ENCODE data around the gene SYP.
"Not testable (repeated sequence)": the region's sequence is repeated elsewhere in the genome, so short reads cannot be mapped to it uniquely, and the experiment has no call there.

The SYP gene

DNA sequence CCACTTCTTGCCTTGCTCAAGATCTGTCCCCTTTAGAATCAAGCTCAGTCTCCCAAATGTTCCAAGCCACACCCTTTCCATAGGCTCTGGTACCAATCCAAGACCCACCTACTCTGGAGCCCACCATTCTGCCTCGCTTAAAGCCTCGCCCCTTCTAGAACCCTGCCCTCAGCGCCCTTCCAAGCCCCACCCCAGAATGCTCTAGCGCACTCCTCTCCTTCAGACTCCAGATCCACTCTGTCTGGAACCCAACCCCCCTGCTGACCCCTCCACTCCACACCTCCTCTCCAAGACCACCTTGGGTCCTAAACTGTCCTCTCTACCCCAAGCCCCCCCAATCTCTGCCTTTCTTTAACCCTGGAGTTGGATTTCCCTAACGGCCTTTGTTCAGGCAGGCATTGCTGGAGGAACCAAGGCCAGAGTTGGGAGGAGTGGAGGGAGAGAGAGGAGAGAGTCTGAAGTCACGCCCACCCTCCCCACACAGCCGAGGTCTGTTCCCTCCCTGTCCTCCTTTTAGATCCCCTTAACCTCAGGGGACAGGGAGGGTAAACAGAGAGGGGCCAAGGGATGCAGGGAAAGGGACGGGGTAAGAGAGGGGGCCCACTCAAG lies 11.4 kb downstream of the SYP start:
- no peak for FAIRE-seq

DNA sequence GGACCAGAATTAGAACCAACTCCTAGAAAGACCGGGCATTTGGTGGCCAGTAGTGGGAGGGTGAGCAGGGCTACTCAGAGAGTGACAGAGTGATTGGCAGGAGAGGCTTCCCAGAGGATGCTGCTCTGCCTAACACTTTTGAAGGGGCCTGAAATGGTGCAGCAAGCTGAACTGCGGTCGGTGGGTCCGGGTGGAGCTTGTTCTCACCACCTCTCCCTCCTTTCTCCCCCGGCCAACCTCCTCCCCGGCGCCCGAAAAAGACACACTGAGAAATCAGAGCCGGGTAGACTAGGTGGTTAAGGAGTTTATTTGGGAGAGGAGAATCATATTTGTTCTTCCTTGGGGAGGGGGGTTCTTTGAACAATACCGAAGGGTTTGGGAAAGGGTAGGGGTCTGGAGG lies 12.5 kb downstream of the SYP start:
- FAIRE-seq: no peak

- FAIRE-seq: no peak
Observed at GRCh38 chrX:49187028-49187394, 13.0 kb downstream of the SYP start.

- FAIRE-seq: no peak
Observed at GRCh38 chrX:49186125-49187027, 13.6 kb downstream of the SYP start, which contains the start of gene PRICKLE3. Gene PRICKLE3 (minus strand): TSS chrX:49186373. CDS start chrX:49186297, 76 bp downstream.

DNA sequence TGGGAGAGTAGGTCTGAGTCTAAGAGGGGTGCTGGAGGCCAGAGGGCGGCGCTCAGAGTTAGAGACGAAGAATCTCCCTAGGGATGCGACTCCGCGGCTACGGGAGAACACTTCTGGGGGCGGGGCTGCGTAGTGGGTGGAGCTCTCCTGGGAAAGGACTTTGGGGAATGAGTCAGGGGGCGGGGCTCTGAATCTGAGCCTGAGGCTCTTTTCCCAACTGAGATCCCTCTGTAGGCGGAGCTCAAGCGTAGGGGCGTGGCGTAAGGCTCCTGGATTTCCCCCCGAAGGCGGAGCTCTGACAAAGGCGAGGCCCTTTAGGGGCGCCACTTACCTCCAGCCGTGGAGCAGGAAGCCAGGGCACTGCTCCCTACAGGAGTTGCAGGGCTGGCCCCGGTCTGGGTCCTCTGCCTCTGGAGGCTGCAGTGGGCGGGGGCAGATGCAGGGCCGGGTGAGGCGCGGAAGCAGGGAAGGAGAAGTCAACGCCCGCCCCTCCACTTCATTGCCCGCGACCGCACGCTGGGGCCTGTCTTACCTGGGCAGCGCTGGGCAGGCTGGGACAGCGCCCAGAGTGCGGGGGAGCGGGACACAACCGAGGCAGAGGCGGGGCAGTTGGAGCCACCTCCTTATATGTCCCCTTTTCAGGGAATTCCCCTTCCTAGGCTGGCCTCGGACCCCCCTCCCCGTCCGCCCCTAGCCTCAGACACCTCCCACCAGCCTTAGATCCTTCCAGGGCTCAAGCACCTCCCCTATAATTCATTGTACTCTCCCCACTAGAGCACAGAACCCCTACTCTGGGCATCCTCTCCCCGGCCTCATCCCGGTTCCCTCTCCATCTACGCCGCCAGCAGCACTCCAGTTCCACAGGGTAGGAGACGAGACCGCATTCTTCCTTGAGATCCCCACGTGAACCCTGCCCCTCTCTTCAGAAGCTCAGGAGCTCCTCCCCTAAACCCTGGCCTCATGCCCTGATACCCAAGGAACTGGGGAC lies 15.4 kb downstream of the SYP start:
- FAIRE-seq: no peak

DNA sequence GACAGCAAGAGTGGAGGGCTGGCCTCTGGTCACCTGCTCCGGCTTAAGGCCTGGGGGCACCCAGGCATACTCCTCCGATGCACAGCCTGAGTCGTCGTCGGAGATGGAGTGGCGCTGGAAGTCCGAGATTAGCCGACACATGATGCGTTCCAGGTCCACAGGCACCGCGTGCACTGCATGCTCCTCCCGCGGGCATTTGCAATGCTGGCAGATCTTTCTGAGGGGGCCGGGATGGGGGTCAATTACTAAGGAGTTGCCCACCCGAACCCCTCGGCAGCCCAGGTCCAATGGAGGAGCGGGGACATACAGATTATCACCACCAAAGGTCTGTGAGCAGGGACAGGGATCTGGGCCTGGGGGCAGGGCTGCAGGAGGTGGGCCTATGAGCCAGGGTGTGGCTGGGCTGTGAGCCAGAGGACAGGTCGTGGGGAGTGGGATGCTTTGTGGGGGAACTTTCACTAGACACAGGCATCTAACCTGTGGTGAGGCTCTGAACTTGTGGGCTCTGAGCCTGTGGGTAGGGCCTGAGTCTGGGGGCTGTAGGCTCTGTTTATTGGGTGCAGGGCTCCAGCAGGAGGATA lies 16.2 kb downstream of the SYP start:
- no peak for FAIRE-seq

- FAIRE-seq: no peak
Observed at GRCh38 chrX:49179358-49179757, 20.6 kb downstream of the SYP start.

- FAIRE-seq: no peak
Observed at GRCh38 chrX:49178537-49178936, 21.5 kb downstream of the SYP start.

GRCh38 chrX:49177873-49178480 lies 22.0 kb downstream of the SYP start:
- no peak for FAIRE-seq

GRCh38 chrX:49177338-49177833 lies 22.6 kb downstream of the SYP start:
- no peak for FAIRE-seq

DNA sequence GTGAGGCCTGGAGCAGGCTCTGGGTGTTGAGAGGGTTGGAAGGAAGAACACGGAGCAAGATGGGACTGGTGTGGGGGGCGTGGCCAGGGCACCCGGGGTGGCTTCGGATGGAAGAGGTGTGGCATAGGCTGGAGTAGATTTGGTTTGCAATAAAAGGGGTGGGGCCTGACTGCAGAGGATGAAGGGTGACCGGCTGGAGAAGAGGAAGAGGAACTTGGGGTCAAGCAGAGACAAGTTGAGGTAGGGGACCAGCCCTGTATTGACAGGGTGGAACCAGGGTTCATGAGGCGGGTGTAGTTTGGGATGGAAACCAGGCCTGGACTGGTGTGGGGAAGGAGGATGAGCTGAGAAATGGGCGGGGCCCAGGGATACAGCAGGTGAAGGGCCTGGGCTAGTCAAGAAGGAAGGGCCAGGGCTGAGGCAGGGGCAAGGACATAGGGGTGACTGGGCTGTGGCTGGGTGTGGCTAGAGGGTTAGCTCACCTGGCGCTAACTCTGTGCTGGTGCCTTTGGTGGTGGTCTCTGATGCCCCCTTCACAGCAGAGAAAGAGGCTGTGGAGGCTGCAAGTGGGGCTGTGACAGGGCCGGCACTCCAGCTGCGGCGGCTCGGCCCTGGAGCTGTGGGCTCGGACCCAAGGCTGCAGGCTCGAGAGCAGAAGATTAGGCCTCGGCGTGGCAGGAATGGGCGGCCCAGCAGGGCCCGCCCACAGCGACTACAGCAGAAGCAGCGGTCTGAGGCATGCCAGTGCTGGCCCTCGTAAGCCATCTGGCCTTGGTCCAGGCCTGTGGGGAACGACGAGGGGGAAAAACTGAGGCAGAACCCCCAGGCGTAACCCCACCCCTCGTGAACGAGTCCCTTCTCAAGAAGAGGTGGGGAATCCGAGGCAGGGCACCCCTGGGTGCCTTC lies 23.3 kb downstream of the SYP start:
- no peak for FAIRE-seq

DNA sequence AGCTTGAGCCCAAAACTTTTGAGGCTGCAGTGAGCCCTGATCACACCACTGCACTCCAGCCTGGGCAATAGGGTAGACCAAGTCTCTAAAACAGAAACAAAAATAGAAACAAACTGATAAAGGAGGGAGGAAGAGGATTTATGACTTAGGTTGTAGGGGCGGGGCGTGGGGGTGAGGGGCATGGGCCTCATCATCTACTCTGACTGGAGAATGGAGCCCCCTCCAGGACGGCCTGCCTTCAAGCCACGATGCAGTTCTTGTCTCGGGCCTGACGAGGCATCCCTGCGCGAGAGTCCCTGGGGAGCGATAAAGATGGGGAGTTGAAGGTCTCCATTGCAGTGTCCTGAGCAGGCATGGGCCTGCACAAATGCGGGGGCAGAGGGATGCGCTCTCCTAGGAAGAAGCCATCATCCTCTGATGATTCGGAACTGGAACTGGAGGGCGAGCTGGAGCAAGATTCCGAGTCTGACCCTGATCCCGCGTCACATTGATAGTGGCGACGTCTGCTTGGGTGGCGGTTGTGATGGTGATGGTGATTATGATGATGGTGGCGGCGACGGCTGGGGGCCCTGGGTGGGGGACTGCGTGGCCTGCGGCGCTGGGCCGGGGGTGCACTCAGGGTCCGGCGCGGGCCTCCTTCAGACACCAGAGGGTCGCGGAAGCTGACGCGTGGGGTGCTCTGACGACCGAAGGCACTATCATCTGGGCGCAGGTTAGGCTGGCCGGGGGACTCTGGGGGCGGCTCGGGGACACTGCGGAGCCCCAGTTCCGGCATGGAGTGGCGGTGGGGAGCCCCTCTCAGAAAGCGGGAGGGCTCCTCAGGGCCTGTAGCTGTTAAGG lies 24.3 kb downstream of the SYP start:
- no peak for FAIRE-seq

GRCh38 chrX:49174723-49175122 lies 25.3 kb downstream of the SYP start:
- FAIRE-seq: no peak

DNA sequence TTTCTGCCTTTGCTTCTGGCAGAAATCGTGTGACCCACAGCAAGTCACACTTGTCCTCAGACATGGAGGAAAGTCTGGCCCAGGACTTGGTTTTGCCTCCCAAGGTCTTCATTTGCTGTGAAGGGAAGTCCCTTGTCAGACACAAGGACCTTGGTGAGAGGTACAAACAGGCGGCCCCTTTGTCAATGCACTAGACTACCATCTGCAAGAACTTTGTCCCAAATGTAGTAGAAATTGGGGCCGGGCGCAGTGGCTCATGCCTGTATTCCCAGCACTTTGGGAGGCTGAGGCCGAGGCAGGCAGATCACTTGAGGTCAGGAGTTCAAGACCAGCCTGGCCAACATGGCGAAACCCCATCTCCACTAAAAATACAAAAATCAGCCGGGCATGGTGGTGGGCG lies 26.4 kb downstream of the SYP start:
- FAIRE-seq: not testable (repeated sequence)

GRCh38 chrX:49172280-49172780 lies 27.7 kb downstream of the SYP start:
- no peak for FAIRE-seq

DNA sequence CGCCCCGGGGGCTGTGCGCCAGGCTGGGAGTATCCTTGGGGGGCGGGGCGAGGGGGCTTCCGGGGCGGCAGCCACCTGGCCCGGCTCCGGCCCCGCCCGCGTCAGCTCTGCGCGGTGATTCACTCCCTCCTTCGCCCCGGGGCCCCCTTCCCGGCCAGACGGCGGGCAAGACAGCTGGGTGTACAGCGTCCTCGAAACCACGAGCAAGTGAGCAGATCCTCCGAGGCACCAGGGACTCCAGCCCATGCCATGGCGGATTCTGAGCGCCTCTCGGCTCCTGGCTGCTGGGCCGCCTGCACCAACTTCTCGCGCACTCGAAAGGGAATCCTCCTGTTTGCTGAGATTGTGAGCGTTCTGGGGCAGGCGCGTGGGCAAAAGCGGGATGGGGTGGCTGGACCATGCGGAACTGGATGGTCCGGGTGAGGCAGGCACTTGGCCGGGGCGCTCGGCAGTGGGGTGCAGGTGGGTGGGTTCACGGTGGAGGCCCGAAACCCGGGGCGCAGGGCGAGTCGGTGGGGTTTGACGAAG lies 28.2 kb downstream of the SYP start, which contains the start of gene PLP2:
Gene PLP2, plus strand, starts transcription at position 147 of the 528 bp plus-strand sequence. Its CDS starts 103 bp downstream, at position 250.
- no peak for FAIRE-seq

DNA sequence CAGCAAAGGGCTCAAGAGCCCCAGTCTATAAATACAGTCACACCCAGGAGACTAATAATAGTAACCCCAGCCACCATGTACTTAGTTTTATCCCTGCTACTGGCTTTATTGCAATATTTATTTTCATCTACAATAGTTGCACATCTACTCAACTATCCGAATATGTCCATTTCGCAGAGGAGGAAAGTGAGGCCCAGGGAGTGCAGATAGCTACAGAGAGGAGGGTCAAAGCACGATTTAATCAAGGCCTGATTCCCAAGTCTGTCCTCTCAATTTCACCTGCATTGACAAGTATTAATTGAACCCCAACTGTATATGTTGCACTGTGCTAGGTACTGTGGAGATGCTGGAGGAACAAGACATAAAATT lies 32.3 kb downstream of the SYP start:
- no peak for FAIRE-seq

- no peak for FAIRE-seq
Observed at GRCh38 chrX:49166914-49167739, 32.9 kb downstream of the SYP start.

All from endometrium (tissue), 2 donors.